Common myeloid progenitor, CD34-positive (primary cell): ENCODE data around the gene AGFG2.
"Not testable (repeated sequence)": the region's sequence is repeated elsewhere in the genome, so short reads cannot be mapped to it uniquely, and the experiment has no call there.

Source experiments
- CTCF ChIA-PET: fragments of 350-600 bp; sonication (Branson Sonifier 250); formaldehyde crosslinking; loops from one replicate; lab custom pipeline; 2021; ENCODE audit warnings: antibody characterized with exemption; lab: Charles Lee
- POLR2A ChIA-PET: fragments of 350-600 bp; sonication (Branson Sonifier 250); formaldehyde crosslinking; loops from one replicate; lab custom pipeline; 2021; ENCODE audit warnings: antibody characterized with exemption; lab: Charles Lee
- DNase-seq, 3 donors: peaks; one replicate each; pipeline versions ENCODE4 v3.0.0 to v3.0.0-alpha.2; 2013
- H3K27ac ChIP-seq, 2 experiments: 1 replicate in 1 of 2; 2 replicates in 1 of 2; pipeline ENCODE4 v1.7.0; 2013; ENCODE audit warnings: inconsistent platforms in 2 of 2, low read length in 2 of 2, mild to moderate bottlenecking in 2 of 2, low read depth in 1 of 2, moderate library complexity in 1 of 2; ENCODE audit not compliant: severe bottlenecking in 2 of 2, insufficient read depth in 1 of 2, poor library complexity in 1 of 2
- H3K27me3 ChIP-seq, 5 experiments: replicated peaks in 2 of 5; 1 replicate in 3 of 5; 2 replicates in 2 of 5; pipeline versions ENCODE4 v1.6.1 to v1.7.0; 2013; ENCODE audit warnings: low read length in 4 of 5, mild to moderate bottlenecking in 2 of 5, moderate library complexity in 2 of 5, inconsistent platforms in 1 of 5; ENCODE audit not compliant: insufficient read depth in 5 of 5, control insufficient read depth in 4 of 5
- H3K36me3 ChIP-seq, 4 experiments: 1 replicate in 2 of 4; 2 replicates in 2 of 4; pipeline versions ENCODE4 v1.6.1 to v1.7.0; 2013; ENCODE audit warnings: low read length in 3 of 4, control low read depth in 1 of 4, mild to moderate bottlenecking in 1 of 4; ENCODE audit not compliant: control insufficient read depth in 4 of 4, insufficient read depth in 4 of 4
- H3K4me1 ChIP-seq, 4 experiments: 1 replicate in 3 of 4; 2 replicates in 1 of 4; pipeline versions ENCODE4 v1.6.1 to v1.7.1; 2013; ENCODE audit warnings: low read length in 3 of 4, mild to moderate bottlenecking in 3 of 4, control low read depth in 1 of 4, inconsistent platforms in 1 of 4, moderate library complexity in 1 of 4; ENCODE audit not compliant: control insufficient read depth in 4 of 4, insufficient read depth in 4 of 4; ENCODE audit errors: control extremely low read depth in 1 of 4
- H3K4me3 ChIP-seq, 7 experiments: 1 replicate in 4 of 7; 2 replicates in 3 of 7; pipeline versions ENCODE4 v1.5.1 to v1.7.0; 2013; ENCODE audit warnings: mild to moderate bottlenecking in 7 of 7, low read length in 6 of 7, moderate library complexity in 6 of 7, inconsistent platforms in 2 of 7, low read depth in 2 of 7, control low read depth in 1 of 7; ENCODE audit not compliant: insufficient read depth in 4 of 7, control insufficient read depth in 1 of 7; ENCODE audit errors: extremely low read depth in 1 of 7
- H3K9me3 ChIP-seq, 5 experiments: 1 replicate in 4 of 5; 2 replicates in 1 of 5; pipeline versions ENCODE4 v1.6.1 to v1.7.1; 2013; ENCODE audit warnings: low read length in 4 of 5, mild to moderate bottlenecking in 2 of 5, inconsistent platforms in 1 of 5, low read depth in 1 of 5, moderate library complexity in 1 of 5; ENCODE audit not compliant: control insufficient read depth in 4 of 5, insufficient read depth in 2 of 5; ENCODE audit errors: control extremely low read depth in 1 of 5
- WGBS: methylation state at CpG from one replicate; pipeline ENCODE4 v1.1.5; 2013; ENCODE audit not compliant: insufficient coverage; 5-methylcytosine and 5-hydroxymethylcytosine counted together

Gene AGFG2

DNA sequence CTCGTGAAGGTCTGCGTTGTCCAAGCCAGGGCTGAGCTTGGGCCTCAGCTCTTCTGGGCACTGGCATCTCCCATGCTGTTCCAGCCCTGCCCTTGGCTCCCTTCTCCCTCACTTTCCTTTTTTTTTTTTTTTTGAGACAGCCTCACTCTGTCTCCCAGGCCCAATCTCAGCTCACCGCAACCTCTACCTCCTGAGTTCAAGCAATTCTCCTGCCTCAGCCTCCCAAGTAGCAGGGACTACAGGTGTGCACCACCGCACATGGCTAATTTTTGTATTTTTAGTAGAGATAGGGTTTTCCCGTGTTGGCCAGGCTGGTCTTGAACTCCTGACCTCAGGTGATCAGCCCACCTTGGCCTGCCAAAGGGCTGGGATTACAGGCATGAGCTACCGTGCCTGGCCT lies 25.4 kb downstream of the AGFG2 start:
- H3K4me3 ChIP-seq, POLR2A ChIA-PET, DNase-seq, H3K9me3 ChIP-seq, H3K27me3 ChIP-seq, H3K27ac ChIP-seq: not testable (repeated sequence)
- 71% methylated on average over 4 of the region's 6 CpGs for WGBS
- CTCF ChIA-PET, result interaction anchor here (0.7 to 13.7 kb wide), 17 partner anchors 8 to 162 kb away, joined by 3 to 242 read pairs (median 4); partner anchors contain the start of genes FBXO24, GIGYF1, LRCH4 and POP7
- Histone ChIP-seq H3K4me1 (peaks cover 0 to 30% (median 24%) of the 10 kb centered on the region in 4 experiments), H3K36me3 (peaks cover 0 to 13% (median 4%) of the 10 kb centered on the region in 4 experiments)

DNA sequence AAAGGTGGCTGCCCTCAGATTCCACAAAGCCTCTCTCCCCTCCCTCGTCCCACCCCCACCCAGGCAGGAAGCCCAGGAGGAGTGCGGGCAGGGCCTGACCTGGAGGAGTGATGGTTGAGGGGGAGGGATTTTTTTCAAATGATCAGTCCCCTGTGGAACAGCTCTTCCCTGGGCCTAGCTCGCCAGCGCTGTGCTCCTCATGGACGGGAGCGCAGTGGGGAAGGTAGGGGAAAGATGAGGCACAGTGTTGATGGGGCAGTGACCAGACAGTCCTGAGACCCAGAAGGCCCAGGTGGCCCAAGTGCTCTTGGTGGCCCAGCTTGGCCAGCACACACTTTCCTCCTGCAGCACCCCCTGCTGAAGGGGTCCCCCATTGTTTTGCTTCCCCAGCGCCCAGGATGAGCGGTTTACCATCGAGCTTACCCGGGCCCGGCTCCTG lies 26.1 kb downstream of the AGFG2 start:
- DNase-seq, result no peak
- Histone ChIP-seq H3K4me3 (no peak overlapping the region), H3K27me3 (no peaks in the 10 kb centered on the region), H3K9me3 (no peaks in the 10 kb centered on the region), H3K4me1 (peaks cover 0 to 38% (median 32%) of the 10 kb centered on the region in 4 experiments), H3K36me3 (peaks cover 0 to 13% (median 4%) of the 10 kb centered on the region in 4 experiments), H3K27ac (no peak overlapping the region)
- POLR2A ChIA-PET, result no interaction called here
- no CpG with 5 or more reads among the region's 11 CpGs for WGBS
- CTCF ChIA-PET, result interaction anchor here (0.8 to 13.7 kb wide), 11 partner anchors 9 to 128 kb away, joined by 3 to 242 read pairs (median 7); partner anchors contain the start of genes FBXO24, GIGYF1, LRCH4 and SPACDR

GRCh38 chr7:100566018-100566531 lies 27.1 kb downstream of the AGFG2 start:
- Histone ChIP-seq H3K27ac (no peak overlapping the region), H3K4me3 (no peak overlapping the region), H3K27me3 (no peaks in the 10 kb centered on the region), H3K4me1 (peaks cover 0 to 47% (median 40%) of the 10 kb centered on the region in 4 experiments), H3K36me3 (peaks cover 0 to 15% (median 4%) of the 10 kb centered on the region in 4 experiments), H3K9me3 (no peaks in the 10 kb centered on the region)
- DNase-seq, result no peak
- CTCF ChIA-PET, result interaction anchor here (0.8 to 13.7 kb wide), 9 partner anchors 10 to 129 kb away, joined by 3 to 242 read pairs (median 7); partner anchors contain the start of genes FBXO24, LRCH4 and SPACDR
- 100% methylated on average over 5 of the region's 6 CpGs for WGBS
- POLR2A ChIA-PET, result no interaction called here

- no peak for DNase-seq
- H3K36me3 ChIP-seq, result peaks cover 0 to 24% (median 7%) of the 10 kb centered on the region in 4 experiments
- peaks cover 0 to 51% (median 43%) of the 10 kb centered on the region in 4 experiments for H3K4me1 ChIP-seq
- no peaks in the 10 kb centered on the region for H3K27me3 ChIP-seq
- H3K27ac ChIP-seq, result no peak overlapping the region
- ChIA-PET POLR2A (no interaction called here), CTCF (interaction anchor here (1.0 to 13.7 kb wide), 8 partner anchors 11 to 101 kb away, joined by 3 to 242 read pairs (median 18); partner anchors contain the start of genes FBXO24, LRCH4 and SPACDR)
- H3K4me3 ChIP-seq, result no peak overlapping the region
- 69% methylated on average over 4 of the region's 12 CpGs for WGBS
- no peaks in the 10 kb centered on the region for H3K9me3 ChIP-seq
These were observed 28.2 kb downstream of the AGFG2 start for GRCh38 chr7:100567031-100567730.

- no peak for DNase-seq
- CTCF ChIA-PET, result interaction anchor here (1.5 to 13.7 kb wide), 8 partner anchors 8 to 102 kb away, joined by 4 to 242 read pairs (median 19); partner anchors contain the start of genes FBXO24, LRCH4 and SPACDR
- Histone ChIP-seq H3K27me3 (no peaks in the 10 kb centered on the region), H3K27ac (no peak overlapping the region), H3K9me3 (no peaks in the 10 kb centered on the region), H3K4me1 (peaks cover 0 to 51% (median 43%) of the 10 kb centered on the region in 4 experiments), H3K36me3 (peaks cover 2 to 24% (median 6%) of the 10 kb centered on the region in 4 experiments), H3K4me3 (no peak overlapping the region)
- whole genome bisulfite sequencing, result 80% methylated on average over 1 of the region's 3 CpGs
- POLR2A ChIA-PET, result no interaction called here
These were observed 28.8 kb downstream of the AGFG2 start for GRCh38 chr7:100567751-100568175.

DNA sequence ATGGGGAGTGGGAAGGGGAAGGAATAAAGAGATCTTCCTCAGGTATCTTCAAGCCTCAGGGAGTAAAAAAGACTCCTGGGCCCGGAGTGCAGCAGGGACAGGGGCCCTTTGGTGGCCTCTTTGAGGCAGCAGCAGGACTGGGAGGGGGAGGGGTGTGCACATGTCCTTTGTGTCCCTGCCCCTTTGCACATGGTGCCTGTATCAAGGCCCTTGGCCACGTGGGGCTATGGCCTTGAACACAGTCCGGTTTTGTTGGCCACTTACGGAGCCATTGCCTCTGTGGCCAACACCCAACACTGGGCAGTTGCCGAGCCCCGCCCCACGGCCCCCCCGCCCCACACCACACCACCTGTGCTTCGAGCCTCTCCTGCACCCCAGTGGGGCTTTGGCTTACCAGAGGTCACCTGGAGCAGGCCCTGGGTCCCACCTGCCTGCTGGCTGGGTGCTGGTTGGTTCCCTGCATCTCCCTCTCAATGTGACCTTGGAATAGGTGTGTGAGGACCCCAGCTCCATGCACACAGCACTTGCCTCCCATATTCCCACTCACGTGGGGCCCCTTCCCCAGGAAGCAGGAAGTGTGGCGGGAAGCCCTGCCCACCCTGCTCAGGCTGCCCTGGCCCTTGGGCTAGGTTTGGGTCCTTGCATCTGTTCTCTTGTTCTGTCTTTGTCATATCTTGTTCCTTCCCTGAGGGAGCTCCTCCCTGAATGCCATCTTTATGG lies 29.3 kb downstream of the AGFG2 start:
- WGBS, result 83% methylated on average over 8 of the region's 11 CpGs

More for the DNA sequence above, 29.3 kb downstream of the AGFG2 start:
- no peak for DNase-seq
- Histone ChIP-seq H3K4me1 (peaks cover 0 to 51% (median 43%) of the 10 kb centered on the region in 4 experiments), H3K27me3 (no peaks in the 10 kb centered on the region), H3K27ac (no peak overlapping the region), H3K4me3 (no peak overlapping the region), H3K36me3 (peaks cover 2 to 24% (median 8%) of the 10 kb centered on the region in 4 experiments), H3K9me3 (no peaks in the 10 kb centered on the region)
- CTCF ChIA-PET, result interaction anchor here (0.7 to 12.6 kb wide), 7 partner anchors 9 to 107 kb away, joined by 3 to 242 read pairs (median 4); partner anchors contain the start of genes FBXO24 and LRCH4
- POLR2A ChIA-PET, result interaction anchor here (4.8 kb wide), 1 partner anchor 16 kb away, joined by 34 read pairs; the partner anchor contains the start of genes FBXO24 and LRCH4
